Retinal pigment epithelial cell (primary cell): ENCODE results near the gene ACOT13.

ENCODE experiments used
- DNase-seq: peaks from one replicate; pipeline ENCODE4 v3.0.0-alpha.2; 2010; ENCODE audit warnings: low read depth
- H3K4me3 ChIP-seq: 2 replicates; pipeline ENCODE4 v1.5.1; 2011; ENCODE audit warnings: mild to moderate bottlenecking, low read length, control low read depth, moderate library complexity
- TF ChIP-seq, protein P1 (sequence below): conservative IDR thresholded peaks from 2 replicates; pipeline ENCODE4 v1.5.1; 2011; ENCODE audit warnings: low read depth, low read length, control low read depth, inconsistent platforms

ACOT13 gene

DNA sequence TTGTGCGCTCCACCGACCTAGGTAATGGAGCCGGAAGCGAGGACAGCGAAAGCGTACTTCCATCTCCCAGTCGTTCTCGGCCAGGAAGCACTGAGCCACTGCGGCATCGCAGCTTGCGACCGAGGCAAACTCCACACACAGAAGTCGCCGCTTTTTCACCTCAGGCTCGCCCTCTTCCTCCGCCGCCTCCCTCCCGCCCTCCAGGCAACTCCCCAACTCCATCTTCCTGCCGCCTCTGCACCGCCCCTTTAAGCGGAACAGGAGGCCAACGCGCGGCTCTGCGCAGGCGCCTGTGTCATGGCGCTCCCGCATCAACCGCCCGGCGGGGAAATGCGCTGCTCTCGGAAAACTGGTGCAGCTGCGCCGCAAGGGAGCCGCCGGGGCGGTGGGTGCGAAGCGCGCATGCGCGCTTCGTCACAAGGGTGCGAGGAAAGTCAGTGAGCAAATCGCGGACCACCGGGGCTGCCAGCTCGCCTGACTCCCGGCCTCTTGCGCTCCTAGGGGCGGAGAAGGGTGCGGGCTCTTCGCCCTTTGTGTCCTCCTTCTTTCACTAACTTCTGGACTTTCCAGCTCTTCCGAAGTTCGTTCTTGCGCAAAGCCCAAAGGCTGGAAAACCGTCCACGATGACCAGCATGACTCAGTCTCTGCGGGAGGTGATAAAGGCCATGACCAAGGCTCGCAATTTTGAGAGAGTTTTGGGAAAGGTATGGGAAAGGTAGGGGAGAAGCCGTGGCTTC lies at the start of gene ACOT13, which contains the start of gene TDP2:
Gene ACOT13, plus strand, starts transcription at position 437 of the 737 bp plus-strand sequence. Its CDS starts 187 bp downstream, at position 624.
Gene TDP2, minus strand, starts transcription at position 259 of the 737 bp plus-strand sequence. Its CDS starts 37 bp downstream, at position 222.
- TF ChIP-seq, protein P1, sequence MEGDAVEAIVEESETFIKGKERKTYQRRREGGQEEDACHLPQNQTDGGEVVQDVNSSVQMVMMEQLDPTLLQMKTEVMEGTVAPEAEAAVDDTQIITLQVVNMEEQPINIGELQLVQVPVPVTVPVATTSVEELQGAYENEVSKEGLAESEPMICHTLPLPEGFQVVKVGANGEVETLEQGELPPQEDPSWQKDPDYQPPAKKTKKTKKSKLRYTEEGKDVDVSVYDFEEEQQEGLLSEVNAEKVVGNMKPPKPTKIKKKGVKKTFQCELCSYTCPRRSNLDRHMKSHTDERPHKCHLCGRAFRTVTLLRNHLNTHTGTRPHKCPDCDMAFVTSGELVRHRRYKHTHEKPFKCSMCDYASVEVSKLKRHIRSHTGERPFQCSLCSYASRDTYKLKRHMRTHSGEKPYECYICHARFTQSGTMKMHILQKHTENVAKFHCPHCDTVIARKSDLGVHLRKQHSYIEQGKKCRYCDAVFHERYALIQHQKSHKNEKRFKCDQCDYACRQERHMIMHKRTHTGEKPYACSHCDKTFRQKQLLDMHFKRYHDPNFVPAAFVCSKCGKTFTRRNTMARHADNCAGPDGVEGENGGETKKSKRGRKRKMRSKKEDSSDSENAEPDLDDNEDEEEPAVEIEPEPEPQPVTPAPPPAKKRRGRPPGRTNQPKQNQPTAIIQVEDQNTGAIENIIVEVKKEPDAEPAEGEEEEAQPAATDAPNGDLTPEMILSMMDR, result peak; percentile 58
- peak; percentile 88 for DNase-seq
- H3K4me3 ChIP-seq, result peak within 1 kb of the TSS; percentile 99

GRCh38 chr6:24619661-24620060 lies 47.2 kb upstream of the ACOT13 start:
- DNase-seq, result no peak
- TF ChIP-seq, protein P1, result no peak
- H3K4me3 ChIP-seq, result no peak overlapping the region

DNA sequence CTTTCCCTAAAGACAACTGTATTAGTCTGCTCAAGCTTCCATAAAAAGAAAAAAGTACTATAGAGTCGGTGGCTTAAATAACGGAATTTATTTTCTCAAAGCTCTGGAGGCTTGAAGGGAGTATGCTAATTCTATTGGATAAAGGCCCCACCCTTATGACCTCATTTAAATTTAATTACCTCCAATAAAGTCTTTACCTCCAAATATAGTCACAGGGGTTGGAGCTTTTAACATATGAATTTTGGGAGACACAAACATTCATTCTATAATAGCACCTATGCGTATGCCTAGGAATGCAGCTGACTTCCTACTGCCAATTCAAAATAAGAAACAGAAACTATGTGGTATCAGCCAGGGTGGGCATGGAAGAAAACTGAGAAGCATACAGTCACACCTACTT lies 46.2 kb upstream of the ACOT13 start:
- DNase-seq, result no peak
- H3K4me3 ChIP-seq, result no peak overlapping the region
- TF ChIP-seq, protein P1, result no peak

- DNase-seq, result no peak
- no peak overlapping the region for H3K4me3 ChIP-seq
- TF ChIP-seq, protein P1, result no peak
Observed at GRCh38 chr6:24621626-24622289, 45.1 kb upstream of the ACOT13 start.

DNA sequence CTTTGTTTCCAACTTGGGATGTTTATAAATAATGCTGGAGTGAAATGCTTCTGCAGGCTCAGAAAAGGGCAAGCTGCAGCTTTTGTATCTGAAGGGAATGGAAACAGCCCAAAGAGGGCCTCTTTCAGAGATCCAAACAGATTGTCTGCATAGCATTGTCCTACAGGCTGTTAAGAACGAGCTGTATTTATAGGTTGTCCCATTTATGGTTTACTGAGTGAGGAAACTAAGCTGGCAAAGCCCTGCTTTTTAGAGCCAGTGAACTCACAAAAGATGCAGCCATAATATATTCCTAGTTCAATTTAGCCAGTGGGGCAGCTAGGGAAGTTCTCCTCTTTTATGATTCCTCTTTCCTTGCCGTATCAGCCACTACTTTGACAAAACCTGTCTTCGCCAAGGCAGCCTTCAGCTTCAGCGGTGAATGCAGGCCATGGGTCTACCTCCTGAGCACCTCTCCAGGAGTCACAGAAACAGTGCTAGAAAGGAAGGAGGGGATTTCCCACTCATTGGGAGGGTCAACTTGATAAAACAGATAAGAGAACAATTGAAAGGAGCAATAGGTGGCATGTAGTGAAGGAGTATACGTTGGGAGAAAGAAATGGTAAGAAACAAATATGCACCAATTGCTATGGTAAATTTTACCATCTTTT lies 35.9 kb upstream of the ACOT13 start:
- no peak overlapping the region for H3K4me3 ChIP-seq
- TF ChIP-seq, protein P1, result no peak
- no peak for DNase-seq

DNA sequence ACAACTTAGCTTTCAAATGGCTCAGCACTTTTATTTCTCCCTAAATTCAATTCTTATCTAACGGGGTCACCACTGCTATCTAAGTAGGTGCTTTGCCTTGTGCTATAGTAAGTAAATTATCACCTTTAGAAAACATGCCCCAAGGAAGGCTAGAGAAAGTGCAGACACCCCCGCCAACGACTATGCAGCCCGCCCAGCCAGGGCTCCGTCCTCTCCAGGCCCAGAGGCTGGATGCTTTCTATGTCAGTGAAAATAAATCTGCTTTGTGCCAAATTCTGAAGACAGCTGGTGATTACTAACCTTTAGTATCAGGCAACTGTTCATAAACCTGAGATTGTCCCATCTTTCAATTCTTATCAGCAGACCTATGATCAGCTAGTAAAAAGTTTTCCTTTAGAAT lies 35.2 kb upstream of the ACOT13 start:
- H3K4me3 ChIP-seq, result no peak overlapping the region
- no peak for DNase-seq
- TF ChIP-seq, protein P1, result no peak

DNA sequence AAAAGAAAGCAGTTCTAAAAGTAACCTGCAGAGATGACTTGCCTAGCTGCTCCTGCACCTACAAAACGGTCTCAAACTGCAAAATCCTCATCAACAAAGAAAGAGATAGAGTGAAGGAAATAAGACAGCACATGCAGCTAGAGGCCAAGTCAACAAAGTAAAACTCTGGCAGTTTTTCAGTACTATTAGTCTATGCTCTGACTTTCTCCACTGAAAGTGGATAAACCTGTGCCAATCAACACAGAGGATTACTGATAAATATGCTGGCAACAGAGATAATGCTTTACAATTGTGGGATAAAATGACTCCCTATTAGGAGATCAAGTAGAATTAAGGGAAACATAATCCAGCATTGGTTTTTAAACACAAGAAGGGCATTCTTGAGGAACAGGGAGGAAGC lies 34.3 kb upstream of the ACOT13 start:
- no peak overlapping the region for H3K4me3 ChIP-seq
- TF ChIP-seq, protein P1, result no peak
- no peak for DNase-seq
